Measurements from ENCODE around the gene ZCCHC14. TPM values are rescaled to one million over a fixed set of nuclear protein-coding genes. Genes with fewer than 3 reads are reported as not detected.
"Not testable (repeated sequence)": the region's sequence is repeated elsewhere in the genome, so short reads cannot be mapped to it uniquely, and the experiment has no call there.

The ZCCHC14 gene
- total RNA-seq, 1 experiment from 2014 or later = 45.4 TPM

- H3K36me3 Mint-ChIP-seq (ENCODE audit: insufficient read depth, unreplicated experiment); H3K27ac Mint-ChIP-seq (ENCODE audit: unreplicated experiment); intact Hi-C loops (cut with micrococcal nuclease; ENCODE audit: unreplicated experiment); DNase-seq; H3K9me3 Mint-ChIP-seq (ENCODE audit: low read depth, unreplicated experiment); H3K4me3 Mint-ChIP-seq (ENCODE audit: low read depth, unreplicated experiment); CTCF ChIA-PET; BruUV-seq (replicated peaks); H3K4me1 Mint-ChIP-seq (ENCODE audit: low read depth, unreplicated experiment): not testable (repeated sequence)
- peaks cover 69% of the 10 kb centered on the region for H3K27me3 Mint-ChIP-seq (ENCODE audit: unreplicated experiment)
Observed at GRCh38 chr16:87518430-87519051, 25.7 kb upstream of the ZCCHC14 start.

- peaks cover 69% of the 10 kb centered on the region for H3K27me3 Mint-ChIP-seq (ENCODE audit: unreplicated experiment)
- H3K9me3 Mint-ChIP-seq (ENCODE audit: low read depth, unreplicated experiment); DNase-seq; BruUV-seq (replicated peaks); H3K27ac Mint-ChIP-seq (ENCODE audit: unreplicated experiment); H3K4me1 Mint-ChIP-seq (ENCODE audit: low read depth, unreplicated experiment); intact Hi-C loops (cut with micrococcal nuclease; ENCODE audit: unreplicated experiment); CTCF ChIA-PET; H3K36me3 Mint-ChIP-seq (ENCODE audit: insufficient read depth, unreplicated experiment); H3K4me3 Mint-ChIP-seq (ENCODE audit: low read depth, unreplicated experiment): not testable (repeated sequence)
Observed at GRCh38 chr16:87517610-87518429, 25.0 kb upstream of the ZCCHC14 start.

- H3K4me1 Mint-ChIP-seq (ENCODE audit: low read depth, unreplicated experiment) = peaks cover 8% of the 10 kb centered on the region
- TF ChIP-seq CTCF (IDR thresholded peaks at IDR 0.05; ENCODE audit: unreplicated experiment) = no peak
- CTCF ChIA-PET = no interaction called here
- no peak overlapping the region for H3K27ac Mint-ChIP-seq (ENCODE audit: unreplicated experiment)
- H3K9me3 Mint-ChIP-seq (ENCODE audit: low read depth, unreplicated experiment) = no peaks in the 10 kb centered on the region
- BruUV-seq (replicated peaks) = no TSS peak
- H3K27me3 Mint-ChIP-seq (ENCODE audit: unreplicated experiment) = peaks cover 57% of the 10 kb centered on the region
- H3K4me3 Mint-ChIP-seq (ENCODE audit: low read depth, unreplicated experiment) = no peak overlapping the region
- intact Hi-C loops (cut with micrococcal nuclease; ENCODE audit: unreplicated experiment) = no loop called here
- DNase-seq = no peak
- H3K36me3 Mint-ChIP-seq (ENCODE audit: insufficient read depth, unreplicated experiment) = peaks cover 5% of the 10 kb centered on the region
Observed at GRCh38 chr16:87516361-87516760, 23.5 kb upstream of the ZCCHC14 start.

GRCh38 chr16:87515475-87516330 is 22.9 kb upstream of the ZCCHC14 start:
- peaks cover 8% of the 10 kb centered on the region for H3K4me1 Mint-ChIP-seq (ENCODE audit: low read depth, unreplicated experiment)
- no peak overlapping the region for H3K27ac Mint-ChIP-seq (ENCODE audit: unreplicated experiment)
- intact Hi-C loops (cut with micrococcal nuclease; ENCODE audit: unreplicated experiment) = no loop called here
- no TSS peak for BruUV-seq (replicated peaks)
- peaks cover 50% of the 10 kb centered on the region for H3K27me3 Mint-ChIP-seq (ENCODE audit: unreplicated experiment)
- no peak for DNase-seq
- CTCF ChIA-PET = interaction anchor here (0.6 kb wide), 1 partner anchor 82 kb away, joined by 4 read pairs; no protein-coding TSS in a partner anchor
- H3K4me3 Mint-ChIP-seq (ENCODE audit: low read depth, unreplicated experiment) = no peak overlapping the region
- no peaks in the 10 kb centered on the region for H3K9me3 Mint-ChIP-seq (ENCODE audit: low read depth, unreplicated experiment)
- TF ChIP-seq CTCF (IDR thresholded peaks at IDR 0.05; ENCODE audit: unreplicated experiment) = no peak
- peaks cover 5% of the 10 kb centered on the region for H3K36me3 Mint-ChIP-seq (ENCODE audit: insufficient read depth, unreplicated experiment)

- H3K4me3 Mint-ChIP-seq (ENCODE audit: low read depth, unreplicated experiment); DNase-seq; BruUV-seq (replicated peaks); H3K36me3 Mint-ChIP-seq (ENCODE audit: insufficient read depth, unreplicated experiment); H3K9me3 Mint-ChIP-seq (ENCODE audit: low read depth, unreplicated experiment); H3K27ac Mint-ChIP-seq (ENCODE audit: unreplicated experiment); intact Hi-C loops (cut with micrococcal nuclease; ENCODE audit: unreplicated experiment): not testable (repeated sequence)
- peaks cover 14% of the 10 kb centered on the region for H3K4me1 Mint-ChIP-seq (ENCODE audit: low read depth, unreplicated experiment)
- CTCF ChIA-PET = interaction anchor here (0.7 kb wide), 1 partner anchor 198 kb away, joined by 4 read pairs; no protein-coding TSS in a partner anchor
- peaks cover 35% of the 10 kb centered on the region for H3K27me3 Mint-ChIP-seq (ENCODE audit: unreplicated experiment)
Observed at GRCh38 chr16:87509778-87510177, 17.0 kb upstream of the ZCCHC14 start.

Data from Calu3 (cell line).